ENCODE data around the gene PALLD. TPM values are rescaled to one million over a fixed set of nuclear protein-coding genes. Genes with fewer than 3 reads are reported as not detected.

Gene PALLD
- total RNA-seq, 1 donor from 2014 or later: 250 TPM

DNA sequence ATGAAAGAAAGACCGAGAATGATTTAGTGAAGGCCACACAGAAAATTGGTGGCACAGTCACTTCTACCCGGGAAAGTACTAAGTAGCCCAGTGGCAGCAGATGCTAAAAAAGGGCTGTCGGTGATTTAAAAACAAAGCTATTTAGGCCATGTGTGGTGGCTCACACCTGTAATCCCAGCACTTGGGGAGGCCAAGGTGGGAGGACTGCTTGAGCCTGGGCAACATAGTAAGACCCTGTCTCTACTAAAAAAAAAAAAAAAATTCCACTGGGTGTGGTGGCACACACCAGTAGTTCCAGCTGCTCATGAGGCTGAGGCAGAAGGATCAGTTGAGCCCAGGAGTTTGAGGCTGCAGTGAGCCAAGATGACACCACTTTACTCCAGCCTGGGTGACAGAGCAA is 369.0 kb downstream of the PALLD start:
- DNase-seq (ENCODE audit: low read depth): no peak

DNA sequence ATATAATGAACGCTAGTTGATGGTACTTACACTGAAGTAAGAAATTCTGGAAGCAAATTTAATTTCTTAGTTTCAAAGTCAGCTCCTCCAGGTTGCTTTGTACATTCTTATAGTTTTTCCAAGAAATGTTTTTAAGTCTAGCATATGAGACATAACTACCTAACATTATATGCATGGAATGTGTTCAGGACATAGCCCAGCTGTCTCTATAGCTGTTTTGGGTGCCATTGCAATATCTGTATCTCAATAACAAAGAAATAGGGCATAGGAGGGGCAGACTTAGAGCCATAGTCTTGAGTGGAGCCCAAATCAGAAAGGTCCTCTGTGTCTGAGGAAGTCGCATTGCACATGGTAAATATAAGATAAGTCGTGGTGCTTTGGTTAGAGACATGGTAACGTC is 369.8 kb downstream of the PALLD start:
- no peak for DNase-seq (ENCODE audit: low read depth)

DNA sequence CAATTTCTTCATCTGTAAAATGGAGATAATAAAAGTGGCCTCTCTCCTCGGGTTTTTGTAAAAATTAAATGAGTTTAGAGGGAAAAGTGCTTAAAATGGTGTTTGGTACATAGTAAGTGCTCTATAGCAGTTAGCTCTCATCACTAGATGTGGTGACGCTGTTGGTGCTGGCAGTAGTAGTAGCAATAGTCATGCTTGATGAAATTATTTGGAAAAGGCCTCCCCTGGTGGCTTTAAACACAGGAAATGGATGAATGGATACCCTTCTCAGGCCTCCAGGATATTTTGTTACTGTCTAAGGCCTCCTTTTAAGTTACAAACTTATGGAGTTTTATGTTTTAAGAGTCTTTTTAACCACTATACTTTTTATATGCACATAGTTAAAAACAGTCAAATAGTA is 370.3 kb downstream of the PALLD start:
- no peak for DNase-seq (ENCODE audit: low read depth)

DNA sequence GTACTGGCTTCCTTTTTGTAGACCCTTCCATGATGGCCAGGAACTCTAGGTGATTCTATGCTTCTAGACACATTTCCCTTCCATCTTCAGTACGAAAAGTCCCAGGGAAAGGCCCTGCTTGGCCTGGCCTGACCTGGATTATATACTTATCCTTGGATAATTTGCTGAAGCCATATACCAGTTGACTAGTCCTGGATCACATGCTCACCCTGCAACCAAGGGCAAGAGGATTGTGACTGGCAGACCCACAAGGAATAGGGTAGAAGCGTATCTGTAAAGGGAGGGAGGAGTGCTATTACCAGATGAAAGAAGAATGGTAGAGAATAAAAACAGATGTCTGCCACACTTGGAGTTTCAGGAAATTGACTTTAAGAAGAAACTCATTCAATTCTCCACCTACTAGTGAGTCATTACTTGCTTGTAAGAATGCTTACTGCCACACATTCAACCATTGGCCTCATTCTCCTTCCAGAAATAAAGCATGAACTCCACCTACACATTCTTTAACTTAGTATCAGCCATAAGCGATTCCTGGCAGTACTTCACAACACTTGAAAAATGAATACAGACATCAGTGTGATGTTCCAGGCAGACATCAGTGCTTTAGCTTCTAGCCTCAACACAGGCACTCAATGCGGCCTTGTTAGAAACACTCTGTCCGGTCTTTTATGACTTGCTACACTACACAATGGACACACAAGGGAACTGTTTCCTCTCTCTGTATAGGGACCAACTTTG is 371.4 kb downstream of the PALLD start:
- DNase-seq (ENCODE audit: low read depth): no peak

DNA sequence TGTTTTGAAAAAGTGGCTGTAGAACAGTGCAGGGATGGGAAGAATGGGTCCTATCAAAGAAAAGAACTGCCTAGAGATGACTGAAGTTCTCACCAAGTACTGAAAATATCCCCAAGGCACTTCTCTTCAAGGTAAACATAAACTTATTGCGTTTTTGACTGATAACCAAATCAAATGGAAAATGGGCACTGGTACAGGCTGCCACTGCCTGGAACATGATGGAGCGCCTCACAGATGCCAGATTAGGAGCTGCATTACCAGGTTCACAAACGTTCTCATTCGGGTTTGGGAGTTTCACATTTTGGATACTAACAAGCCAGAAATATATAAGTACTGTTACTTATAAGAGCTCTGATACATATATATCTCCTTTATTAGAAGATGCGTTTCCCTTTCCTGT is 371.9 kb downstream of the PALLD start:
- no peak for DNase-seq (ENCODE audit: low read depth)

DNA sequence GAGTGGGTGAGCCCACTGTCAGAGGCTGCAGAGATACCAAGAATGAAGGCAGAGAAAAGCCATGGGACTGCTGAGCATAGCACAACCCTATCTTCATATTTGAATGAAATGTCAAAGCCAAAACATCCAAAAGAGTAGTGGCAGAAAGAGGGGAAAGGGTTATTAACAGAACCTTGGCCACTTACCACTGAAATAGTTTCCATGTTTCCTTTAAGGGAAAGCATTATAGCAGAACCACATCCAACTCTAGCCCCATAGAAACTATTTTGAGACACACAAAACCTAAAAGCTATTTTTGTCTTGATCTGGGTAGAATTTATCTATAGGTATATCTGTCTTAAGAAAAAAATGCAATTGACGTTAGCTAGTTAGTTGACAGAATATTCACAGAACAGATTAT is 373.2 kb downstream of the PALLD start:
- no peak for DNase-seq (ENCODE audit: low read depth)

DNA sequence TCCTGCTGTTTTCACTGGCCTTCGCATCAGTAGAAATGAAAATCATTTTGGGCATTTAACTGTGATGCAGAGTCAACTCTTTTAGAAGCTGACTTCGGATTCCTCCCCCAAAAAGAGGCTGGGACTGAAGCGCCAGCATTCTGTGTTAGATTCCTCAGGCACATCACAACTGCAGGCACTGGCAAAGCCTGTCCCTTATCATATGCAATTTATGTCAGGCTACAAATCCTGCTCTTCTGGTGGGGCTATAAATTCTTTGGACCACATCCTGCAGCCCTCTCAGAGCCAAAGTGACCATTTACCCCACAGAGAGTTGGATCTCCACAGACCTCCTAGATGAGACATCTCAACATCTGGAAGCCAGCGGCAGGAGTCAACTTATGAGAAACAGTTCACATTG is 374.8 kb downstream of the PALLD start:
- no peak for DNase-seq (ENCODE audit: low read depth)

DNA sequence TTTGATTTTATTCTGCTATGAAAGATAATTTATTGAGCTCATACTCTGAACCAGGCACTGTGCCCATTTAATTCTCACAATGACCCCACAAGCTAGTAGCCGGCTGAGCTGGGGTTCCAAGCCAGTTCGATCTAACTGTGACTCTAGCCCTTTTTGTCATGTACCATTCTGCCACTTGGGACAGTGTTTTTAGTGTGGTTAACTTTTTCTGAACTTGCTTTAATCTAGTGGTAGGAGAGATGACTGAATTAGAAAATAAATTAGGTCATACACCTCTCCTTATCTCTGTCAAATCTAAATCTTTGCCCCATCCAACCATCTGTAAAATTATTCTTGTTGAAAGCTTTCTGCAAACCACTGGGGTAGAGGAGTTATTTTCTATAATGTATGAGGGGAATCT is 377.2 kb downstream of the PALLD start:
- DNase-seq (ENCODE audit: low read depth): no peak

DNA sequence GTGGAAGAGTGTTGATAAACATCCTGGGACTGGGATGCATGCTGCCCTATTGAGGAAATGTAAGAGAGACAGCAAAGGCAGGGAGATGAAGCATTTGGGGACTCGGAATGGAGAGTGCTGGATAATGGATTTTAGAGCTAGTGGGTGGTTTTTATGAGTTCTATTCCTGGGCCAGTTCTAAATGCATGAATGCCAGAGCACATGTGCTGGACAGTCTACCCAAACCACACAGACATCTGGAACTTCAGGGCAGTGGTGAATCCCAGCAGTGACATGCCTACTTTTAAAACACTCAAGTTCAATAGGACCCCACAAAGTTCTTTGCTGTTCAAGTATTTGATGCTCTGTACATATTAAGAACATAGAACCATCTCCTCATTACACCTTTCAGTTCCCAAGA is 379.3 kb downstream of the PALLD start:
- peak; percentile 77 for DNase-seq (ENCODE audit: low read depth)

DNA sequence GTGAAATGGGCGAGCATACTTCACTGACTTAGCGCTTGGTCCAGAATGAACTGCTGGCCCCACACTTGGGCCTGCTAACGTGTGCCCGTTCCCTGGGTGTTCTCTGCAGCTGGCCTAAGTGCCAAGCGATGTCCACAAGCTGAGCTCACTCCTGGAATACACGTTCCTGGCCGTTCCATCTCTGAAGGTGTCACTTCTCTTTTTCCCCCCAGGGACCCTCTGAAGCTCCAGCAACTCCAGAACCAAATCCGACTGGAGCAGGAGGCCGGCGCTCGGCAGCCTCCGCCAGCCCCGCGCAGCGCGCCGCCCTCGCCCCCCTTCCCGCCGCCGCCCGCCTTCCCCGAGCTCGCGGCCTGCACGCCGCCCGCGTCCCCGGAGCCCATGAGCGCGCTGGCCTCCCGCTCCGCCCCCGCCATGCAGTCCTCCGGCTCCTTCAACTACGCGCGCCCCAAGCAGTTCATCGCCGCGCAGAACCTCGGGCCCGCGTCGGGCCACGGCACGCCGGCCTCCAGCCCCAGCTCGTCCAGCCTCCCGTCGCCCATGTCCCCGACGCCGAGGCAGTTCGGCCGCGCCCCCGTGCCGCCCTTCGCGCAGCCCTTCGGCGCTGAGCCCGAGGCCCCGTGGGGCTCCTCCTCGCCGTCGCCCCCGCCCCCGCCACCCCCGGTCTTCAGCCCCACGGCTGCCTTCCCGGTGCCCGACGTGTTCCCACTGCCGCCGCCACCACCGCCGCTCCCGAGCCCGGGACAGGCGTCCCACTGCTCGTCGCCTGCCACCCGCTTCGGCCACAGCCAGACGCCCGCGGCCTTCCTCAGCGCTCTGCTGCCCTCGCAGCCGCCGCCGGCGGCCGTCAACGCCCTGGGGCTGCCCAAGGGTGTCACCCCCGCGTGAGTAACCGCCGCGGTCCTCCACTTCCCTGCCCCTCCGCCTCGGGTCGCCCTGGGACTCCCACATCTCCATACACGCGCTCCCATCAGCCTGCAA is 380.9 kb downstream of the PALLD start:
- no peak for DNase-seq (ENCODE audit: low read depth)

DNA sequence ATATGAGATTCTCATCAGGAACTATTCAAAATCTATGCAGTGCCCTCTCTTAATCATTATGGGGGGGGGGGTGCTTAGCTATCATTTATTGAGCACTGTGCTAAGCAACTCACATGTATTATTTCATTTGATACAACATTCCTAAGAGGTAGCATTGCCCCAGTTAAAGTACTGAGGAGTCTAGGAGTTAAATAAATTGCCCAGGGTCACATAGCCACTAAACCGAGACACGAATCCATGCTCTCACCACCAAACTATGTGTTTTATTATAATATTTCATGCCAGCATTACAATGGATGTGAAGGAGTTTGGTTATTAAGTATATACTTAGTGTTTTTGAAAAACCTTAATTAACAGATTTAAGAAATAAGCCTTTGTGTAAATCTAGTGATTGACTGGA is 381.8 kb downstream of the PALLD start:
- no peak for DNase-seq (ENCODE audit: low read depth)

DNA sequence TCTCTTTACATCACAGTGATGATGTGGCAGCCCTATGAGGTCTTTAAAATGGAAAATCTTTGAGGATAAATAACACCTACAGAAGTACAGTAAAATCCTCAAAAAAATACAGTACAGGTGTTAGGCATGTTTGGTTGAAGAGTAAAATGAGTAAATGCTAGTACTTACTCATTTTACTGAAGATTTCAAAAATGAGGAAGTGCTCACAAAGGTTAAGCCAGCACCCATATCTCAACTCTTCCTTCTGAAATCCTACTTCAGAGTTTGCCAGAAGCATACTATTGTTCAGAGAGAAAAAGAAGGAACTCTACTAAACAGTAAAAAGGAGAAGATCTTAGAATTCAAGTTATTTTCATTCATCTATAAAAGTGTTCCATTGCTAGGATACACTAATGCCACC is 382.3 kb downstream of the PALLD start:
- no peak for DNase-seq (ENCODE audit: low read depth)

DNA sequence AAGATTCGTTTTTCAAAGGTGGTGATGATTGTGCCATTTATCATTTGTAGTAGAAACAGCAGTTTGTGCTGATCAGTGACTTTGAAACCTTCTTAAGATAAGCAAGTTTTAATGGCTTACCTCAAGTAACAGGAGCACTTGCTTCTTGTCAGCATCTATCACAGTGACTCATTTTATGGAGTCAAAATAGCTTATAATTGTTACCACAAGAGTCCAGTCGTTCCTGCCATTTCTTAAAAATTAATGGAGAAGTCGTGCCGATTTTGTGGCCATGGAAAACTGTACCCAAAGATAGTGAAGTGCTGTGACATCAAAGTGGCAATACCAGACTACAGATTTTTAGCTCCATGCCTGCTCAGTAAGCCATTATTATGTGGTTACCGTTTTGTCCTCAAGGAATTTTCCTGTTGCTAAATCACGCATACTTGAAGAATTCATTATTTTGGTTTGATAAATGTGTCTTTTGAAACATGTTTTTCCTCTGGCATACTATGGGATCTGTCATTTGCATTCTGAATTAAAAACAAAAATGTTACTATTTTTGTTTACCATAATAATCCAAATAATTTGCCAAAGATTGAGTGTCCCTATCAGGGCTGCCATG is 383.3 kb downstream of the PALLD start:
- DNase-seq (ENCODE audit: low read depth): peak; percentile 51

DNA sequence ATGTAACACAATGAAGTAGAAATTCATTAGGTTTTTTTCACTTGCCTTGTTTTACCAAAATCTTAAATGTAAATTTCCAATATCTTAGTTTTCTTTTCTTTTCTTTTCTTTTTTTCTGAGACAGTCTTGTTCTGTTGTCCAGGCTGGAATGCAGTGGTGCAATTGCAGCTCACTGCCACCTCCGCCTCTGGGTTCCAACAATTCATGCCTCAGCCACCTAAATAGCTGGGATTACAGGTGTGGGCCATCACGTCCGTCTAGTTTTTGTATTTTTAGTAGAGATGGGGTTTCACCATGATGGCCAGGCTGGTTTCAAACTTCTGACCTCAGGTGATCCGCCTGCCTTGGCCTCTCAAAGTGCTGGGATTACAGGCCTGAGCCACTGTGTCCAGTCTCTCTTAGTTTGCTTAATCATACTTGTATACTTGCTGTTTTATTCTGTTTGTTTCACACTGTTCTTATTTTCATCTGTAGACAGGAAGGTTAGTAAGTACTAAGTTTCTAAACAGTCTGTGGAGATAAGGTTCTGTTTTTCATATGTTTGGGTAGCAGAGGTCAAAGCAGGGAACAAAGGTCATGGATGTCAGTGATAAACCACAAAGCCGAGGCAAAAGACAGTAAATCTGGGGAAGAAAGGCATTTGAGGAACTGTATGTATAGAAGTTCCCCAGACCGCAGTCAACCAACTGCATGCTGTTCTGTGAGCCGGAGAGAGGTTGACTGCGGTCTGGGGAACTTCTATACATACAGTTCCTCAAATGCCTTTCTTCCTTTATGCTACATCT is 384.2 kb downstream of the PALLD start:
- DNase-seq (ENCODE audit: low read depth): no peak

DNA sequence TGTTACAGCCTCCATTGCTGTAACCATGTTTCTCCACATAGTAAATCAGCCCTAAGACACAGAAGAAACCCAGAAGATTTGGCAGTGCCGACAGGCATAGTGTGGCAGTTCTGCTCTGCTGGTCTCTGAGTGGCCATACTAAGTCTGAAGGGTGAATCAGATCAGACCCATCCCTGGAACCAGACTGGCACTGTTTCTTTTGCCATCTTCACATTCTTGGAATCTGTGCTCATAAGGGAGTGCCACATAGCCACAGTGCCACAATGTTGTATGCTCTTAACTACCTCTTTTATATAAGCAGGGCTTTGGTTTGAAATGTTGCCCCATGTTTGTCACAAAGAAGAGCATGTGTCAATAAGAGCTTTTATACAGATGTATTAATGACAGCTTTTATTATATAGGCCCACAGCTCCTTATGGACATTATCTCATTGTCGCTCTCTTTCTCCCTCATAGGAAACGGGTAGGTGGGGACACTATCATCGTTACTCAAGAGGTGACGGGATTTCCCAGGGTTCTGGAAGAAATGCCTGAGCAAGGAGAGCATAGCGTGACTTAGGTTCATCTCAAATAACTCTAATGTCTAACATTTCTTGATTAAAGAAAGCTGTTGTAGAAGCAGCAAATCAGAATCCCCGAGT is 385.0 kb downstream of the PALLD start:
- peak; percentile 86 for DNase-seq (ENCODE audit: low read depth)

DNA sequence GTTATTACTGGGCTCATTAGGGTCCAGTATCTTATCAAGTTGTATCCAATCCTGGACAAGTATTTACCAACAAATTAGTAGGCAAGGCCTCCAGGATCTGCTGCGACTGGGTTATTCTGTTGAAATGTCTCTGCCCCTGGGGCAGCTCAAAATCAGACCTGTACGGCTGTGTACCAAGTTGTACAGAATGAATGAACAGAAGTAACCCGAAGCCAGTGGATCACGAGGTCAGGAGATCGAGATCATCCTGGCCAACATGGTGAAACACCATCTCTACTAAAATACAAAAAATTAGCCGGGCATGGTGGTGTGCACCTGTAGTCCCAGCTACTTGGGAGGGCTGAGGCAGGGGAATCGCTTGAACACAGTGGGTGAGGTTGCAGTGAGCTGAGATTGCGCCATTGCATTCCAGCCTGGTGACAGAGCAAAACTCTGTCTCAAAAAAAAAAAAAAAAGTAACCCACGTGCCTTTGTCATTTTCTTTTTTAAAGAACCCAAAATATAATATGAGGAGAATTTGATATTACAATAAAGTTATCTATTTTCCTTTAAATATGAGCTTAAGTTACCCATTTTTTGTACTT is 385.9 kb downstream of the PALLD start:
- no peak for DNase-seq (ENCODE audit: low read depth)

DNA sequence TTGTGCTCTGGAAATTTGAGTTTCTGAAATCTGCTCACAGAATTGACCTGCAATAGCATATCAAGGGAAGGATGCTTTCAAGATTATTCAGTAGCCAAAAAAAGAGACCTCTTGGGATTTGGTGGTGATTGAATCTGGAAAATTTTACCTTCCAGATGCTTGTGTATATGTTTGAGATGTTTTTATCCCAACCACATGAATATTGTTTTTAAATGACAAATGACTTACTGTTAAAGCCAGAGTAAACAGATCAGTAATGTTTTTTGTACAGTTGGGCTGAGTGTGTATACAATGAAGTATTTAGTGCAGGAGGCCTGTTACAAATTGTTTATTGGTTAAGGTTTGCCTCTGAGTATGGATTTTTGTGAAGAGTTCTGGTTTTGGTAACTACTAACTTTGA is 386.7 kb downstream of the PALLD start:
- no peak for DNase-seq (ENCODE audit: low read depth)

DNA sequence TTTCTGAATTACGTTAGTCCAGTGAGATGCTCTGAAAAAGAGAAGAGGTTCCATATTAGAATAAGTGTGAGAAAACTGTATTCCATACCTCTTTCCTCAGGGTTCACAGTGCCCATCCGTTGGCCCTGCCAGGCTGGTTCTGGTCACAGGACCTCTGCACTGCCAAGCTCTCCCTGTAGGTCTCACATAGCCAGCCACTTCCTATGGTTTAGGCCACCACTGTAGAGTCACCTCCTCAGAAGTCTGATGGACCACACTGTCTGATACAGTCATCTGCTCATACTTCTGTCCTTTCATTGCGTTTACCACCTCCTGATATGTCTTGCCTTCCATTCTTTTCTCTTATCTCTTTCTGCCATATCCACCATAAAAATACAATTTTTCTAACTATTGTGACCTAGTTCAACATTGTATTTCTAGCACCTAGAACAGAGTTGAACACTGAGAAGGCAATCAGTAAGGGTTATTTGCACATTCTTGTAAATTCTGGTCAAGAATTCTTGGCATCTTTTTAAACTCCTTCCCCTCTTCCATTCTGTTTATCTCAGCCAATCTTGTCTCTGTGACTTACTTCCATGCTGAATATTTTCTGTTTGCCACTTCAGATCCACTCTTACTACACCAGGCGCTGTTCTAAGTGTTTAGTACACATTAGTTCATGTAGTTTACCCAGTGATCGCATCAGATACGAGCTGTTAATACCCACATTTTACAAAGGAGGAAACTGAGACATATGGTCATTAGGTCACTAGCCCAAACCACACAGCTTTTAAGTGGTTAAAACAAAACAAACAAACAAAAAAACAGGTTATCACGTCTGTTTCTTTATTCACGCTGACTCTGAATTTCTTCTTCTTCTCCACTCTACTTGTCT is 387.6 kb downstream of the PALLD start:
- DNase-seq (ENCODE audit: low read depth): no peak

DNA sequence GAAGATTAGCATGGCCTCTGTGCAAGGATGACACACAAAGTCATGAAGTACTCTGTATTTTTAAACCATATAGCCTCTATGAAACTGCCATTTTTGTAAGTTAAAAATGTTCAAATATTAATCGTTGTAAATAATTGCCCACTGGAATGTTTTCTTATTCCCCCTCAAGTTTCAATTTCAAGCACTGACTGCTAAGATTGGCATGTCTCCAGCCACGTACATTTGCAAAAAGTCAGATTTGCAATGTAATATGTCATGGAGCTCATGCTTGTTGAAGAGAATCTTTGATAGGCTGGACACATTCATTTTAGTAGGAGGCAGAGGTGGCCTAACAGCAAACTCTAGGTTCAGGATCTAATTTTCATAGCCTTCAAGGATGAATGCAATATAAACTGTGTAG is 388.5 kb downstream of the PALLD start:
- no peak for DNase-seq (ENCODE audit: low read depth)

All from myocyte (in vitro differentiated cells).